Parathyroid adenoma (tissue), 2 donors: ENCODE results near the gene FAIM2.
"Not testable (repeated sequence)": the region's sequence is repeated elsewhere in the genome, so short reads cannot be mapped to it uniquely, and the experiment has no call there.

Experiments
- H2AFZ ChIP-seq: fragments of 300-600 bp; sonication (generic); one replicate; pipeline ENCODE4 v1.7.0; 2017; ENCODE audit warnings: antibody characterized with exemption, mild to moderate bottlenecking
- H3K27ac ChIP-seq: fragments of 300-600 bp; sonication (generic); one replicate; pipeline ENCODE4 v1.7.0; 2017
- H3K27me3 ChIP-seq: fragments of 300-600 bp; sonication (generic); one replicate; pipeline ENCODE4 v1.7.0; 2017; ENCODE audit warnings: low read length; ENCODE audit not compliant: control insufficient read depth, insufficient read depth
- H3K36me3 ChIP-seq: fragments of 300-600 bp; sonication (generic); one replicate; pipeline ENCODE4 v1.7.0; 2017; ENCODE audit warnings: low read length; ENCODE audit not compliant: control insufficient read depth, insufficient read depth
- H3K4me1 ChIP-seq: fragments of 300-600 bp; sonication (generic); one replicate; pipeline ENCODE4 v1.7.0; 2017; ENCODE audit warnings: control low read depth
- H3K4me2 ChIP-seq: fragments of 300-600 bp; sonication (generic); one replicate; pipeline ENCODE4 v1.7.0; 2017; ENCODE audit warnings: low read length
- H3K4me3 ChIP-seq: fragments of 300-600 bp; sonication (generic); one replicate; pipeline ENCODE4 v1.7.0; 2017; ENCODE audit warnings: low read depth, low read length
- H3K79me2 ChIP-seq: fragments of 300-600 bp; sonication (generic); one replicate; pipeline ENCODE4 v1.7.0; 2017; ENCODE audit warnings: control low read depth
- H3K9ac ChIP-seq: fragments of 300-600 bp; sonication (generic); one replicate; pipeline ENCODE4 v1.7.0; 2017; ENCODE audit warnings: mild to moderate bottlenecking
- H3K9me3 ChIP-seq: fragments of 300-600 bp; sonication (generic); one replicate; pipeline ENCODE4 v1.7.0; 2017; ENCODE audit warnings: low read length; ENCODE audit not compliant: control insufficient read depth
- TF ChIP-seq, protein P1 (sequence below): fragments of 300-600 bp; sonication (generic); IDR thresholded peaks from one replicate; pipeline ENCODE4 v1.7.0; 2017; ENCODE audit warnings: antibody characterized with exemption, mild to moderate bottlenecking
- donor health status: primary hyperparathyroidism.

The FAIM2 gene

GRCh38 chr12:49865109-49865781 is 38.5 kb downstream of the FAIM2 start:
- H3K27ac ChIP-seq: peak overlapping the region; percentile 22
- H3K9me3 ChIP-seq: no peaks in the 10 kb centered on the region
- H3K36me3 ChIP-seq: no peaks in the 10 kb centered on the region
- H2AFZ ChIP-seq: peak overlapping the region; percentile 18
- H3K9ac ChIP-seq: no peak overlapping the region
- TF ChIP-seq, protein P1, sequence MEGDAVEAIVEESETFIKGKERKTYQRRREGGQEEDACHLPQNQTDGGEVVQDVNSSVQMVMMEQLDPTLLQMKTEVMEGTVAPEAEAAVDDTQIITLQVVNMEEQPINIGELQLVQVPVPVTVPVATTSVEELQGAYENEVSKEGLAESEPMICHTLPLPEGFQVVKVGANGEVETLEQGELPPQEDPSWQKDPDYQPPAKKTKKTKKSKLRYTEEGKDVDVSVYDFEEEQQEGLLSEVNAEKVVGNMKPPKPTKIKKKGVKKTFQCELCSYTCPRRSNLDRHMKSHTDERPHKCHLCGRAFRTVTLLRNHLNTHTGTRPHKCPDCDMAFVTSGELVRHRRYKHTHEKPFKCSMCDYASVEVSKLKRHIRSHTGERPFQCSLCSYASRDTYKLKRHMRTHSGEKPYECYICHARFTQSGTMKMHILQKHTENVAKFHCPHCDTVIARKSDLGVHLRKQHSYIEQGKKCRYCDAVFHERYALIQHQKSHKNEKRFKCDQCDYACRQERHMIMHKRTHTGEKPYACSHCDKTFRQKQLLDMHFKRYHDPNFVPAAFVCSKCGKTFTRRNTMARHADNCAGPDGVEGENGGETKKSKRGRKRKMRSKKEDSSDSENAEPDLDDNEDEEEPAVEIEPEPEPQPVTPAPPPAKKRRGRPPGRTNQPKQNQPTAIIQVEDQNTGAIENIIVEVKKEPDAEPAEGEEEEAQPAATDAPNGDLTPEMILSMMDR: no peak
- peaks cover 39% of the 10 kb centered on the region for H3K4me1 ChIP-seq
- no peaks in the 10 kb centered on the region for H3K79me2 ChIP-seq
- H3K4me3 ChIP-seq: no peak overlapping the region
- H3K4me2 ChIP-seq: no peak overlapping the region
- H3K27me3 ChIP-seq: no peaks in the 10 kb centered on the region

DNA sequence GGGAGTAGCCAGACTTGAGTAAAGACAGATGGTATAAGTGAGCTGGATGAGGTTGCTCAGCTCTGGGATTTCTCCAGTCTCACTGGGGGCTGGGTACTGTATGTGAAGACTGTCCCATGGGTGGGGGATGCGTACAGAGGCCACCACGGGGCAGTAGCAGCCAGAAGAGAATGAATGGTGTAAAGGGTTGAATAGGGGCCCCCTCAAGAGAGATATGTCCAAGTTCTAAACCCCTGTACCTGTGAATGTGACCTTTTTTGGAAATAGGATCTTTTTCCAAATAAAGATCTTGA is 39.0 kb downstream of the FAIM2 start:
- Histone ChIP-seq H2AFZ (peak overlapping the region; percentile 18), H3K27ac (peak overlapping the region; percentile 37), H3K9ac (no peak overlapping the region), H3K27me3 (no peaks in the 10 kb centered on the region), H3K36me3 (no peaks in the 10 kb centered on the region), H3K79me2 (no peaks in the 10 kb centered on the region), H3K9me3 (no peaks in the 10 kb centered on the region), H3K4me2 (no peak overlapping the region), H3K4me3 (no peak overlapping the region), H3K4me1 (peaks cover 34% of the 10 kb centered on the region)
- TF ChIP-seq, protein P1: no peak

GRCh38 chr12:49863946-49864797 is 39.5 kb downstream of the FAIM2 start:
- Histone ChIP-seq H3K4me3 (no peak overlapping the region), H3K27me3 (no peaks in the 10 kb centered on the region), H3K9me3 (no peaks in the 10 kb centered on the region), H3K27ac (peak overlapping the region; percentile 37), H3K79me2 (no peaks in the 10 kb centered on the region), H3K4me1 (peaks cover 28% of the 10 kb centered on the region), H2AFZ (peak overlapping the region; percentile 18), H3K9ac (no peak overlapping the region), H3K36me3 (no peaks in the 10 kb centered on the region), H3K4me2 (no peak overlapping the region)
- TF ChIP-seq, protein P1: no peak

DNA sequence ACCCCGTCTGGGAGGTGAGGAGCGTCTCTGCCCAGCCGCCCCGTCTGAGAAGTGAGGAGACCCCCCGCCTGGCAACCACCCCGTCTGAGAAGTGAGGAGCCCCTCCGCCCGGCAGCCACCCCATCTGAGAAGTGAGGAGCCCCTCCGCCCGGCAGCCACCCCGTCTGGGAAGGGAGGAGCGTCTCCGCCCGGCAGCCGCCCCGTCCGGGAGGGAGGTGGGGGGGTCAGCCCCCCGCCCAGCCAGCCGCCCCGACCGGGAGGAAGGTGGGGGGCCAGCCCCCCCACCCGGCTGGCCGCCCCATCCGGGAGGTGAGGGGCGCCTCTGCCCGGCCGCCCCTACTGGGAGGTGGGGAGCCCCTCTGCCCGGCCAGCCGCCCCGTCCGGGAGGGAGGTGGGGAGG is 42.8 kb downstream of the FAIM2 start:
- H3K4me2 ChIP-seq, H2AFZ ChIP-seq, H3K4me3 ChIP-seq, H3K9me3 ChIP-seq, H3K27ac ChIP-seq, H3K9ac ChIP-seq, H3K79me2 ChIP-seq, H3K27me3 ChIP-seq, H3K36me3 ChIP-seq: not testable (repeated sequence)
- H3K4me1 ChIP-seq: peaks cover 11% of the 10 kb centered on the region

- H3K4me2 ChIP-seq, H3K9me3 ChIP-seq, H3K4me1 ChIP-seq, H3K27me3 ChIP-seq, H3K4me3 ChIP-seq, H2AFZ ChIP-seq, H3K79me2 ChIP-seq, H3K9ac ChIP-seq, H3K36me3 ChIP-seq, H3K27ac ChIP-seq: not testable (repeated sequence)
These were observed 47.8 kb downstream of the FAIM2 start for GRCh38 chr12:49855890-49856289.
